Measurements from ENCODE around the gene AP1B1. TPM values are rescaled to one million over a fixed set of nuclear protein-coding genes. Genes with fewer than 3 reads are reported as not detected.

AP1B1 gene
- total RNA-seq, 1 donor from 2014 or later, result 60.9 TPM

- Mint-ChIP-seq H3K27ac (no peak overlapping the region), H3K36me3 (no peaks in the 10 kb centered on the region), H3K27me3 (no peaks in the 10 kb centered on the region), H3K9me3 (no peaks in the 10 kb centered on the region), H3K4me3 (no peak overlapping the region), H3K4me1 (ENCODE audit: unreplicated experiment) (peaks cover 21% of the 10 kb centered on the region)
- DNase-seq (ENCODE audit: extremely low spot score, unreplicated experiment), result peak; percentile 62
- no peak for TF ChIP-seq CTCF (conservative IDR thresholded peaks at IDR 0.05)
Observed at GRCh38 chr22:29391546-29391945, 3.2 kb upstream of the AP1B1 start.

GRCh38 chr22:29390270-29390669, 1.9 kb upstream of the AP1B1 start:
- TF ChIP-seq CTCF (conservative IDR thresholded peaks at IDR 0.05), result no peak
- Mint-ChIP-seq H3K4me3 (no peak overlapping the region), H3K36me3 (no peaks in the 10 kb centered on the region), H3K4me1 (ENCODE audit: unreplicated experiment) (peaks cover 30% of the 10 kb centered on the region), H3K9me3 (no peaks in the 10 kb centered on the region), H3K27me3 (no peaks in the 10 kb centered on the region), H3K27ac (no peak overlapping the region)
- no peak for DNase-seq (ENCODE audit: extremely low spot score, unreplicated experiment)

GRCh38 chr22:29388759-29389090, 355 bp upstream of the AP1B1 start:
- no peaks in the 10 kb centered on the region for H3K27me3 Mint-ChIP-seq
- peak overlapping the region; percentile 90 for H3K4me3 Mint-ChIP-seq
- TF ChIP-seq CTCF (conservative IDR thresholded peaks at IDR 0.05), result no peak
- H3K27ac Mint-ChIP-seq, result peak overlapping the region; percentile 78
- H3K9me3 Mint-ChIP-seq, result no peaks in the 10 kb centered on the region
- no peak for DNase-seq (ENCODE audit: extremely low spot score, unreplicated experiment)
- H3K36me3 Mint-ChIP-seq, result no peaks in the 10 kb centered on the region
- H3K4me1 Mint-ChIP-seq (ENCODE audit: unreplicated experiment), result peaks cover 23% of the 10 kb centered on the region

- peak overlapping the region; percentile 90 for H3K4me3 Mint-ChIP-seq
Observed at GRCh38 chr22:29386708-29387107, 1.7 kb downstream of the AP1B1 start.

GRCh38 chr22:29385748-29386147, 2.6 kb downstream of the AP1B1 start:
- H3K36me3 Mint-ChIP-seq, result no peaks in the 10 kb centered on the region

More at GRCh38 chr22:29386708-29387107, 1.7 kb downstream of the AP1B1 start:
- H3K36me3 Mint-ChIP-seq, result no peaks in the 10 kb centered on the region
- peaks cover 33% of the 10 kb centered on the region for H3K4me1 Mint-ChIP-seq (ENCODE audit: unreplicated experiment)
- no peaks in the 10 kb centered on the region for H3K9me3 Mint-ChIP-seq
- TF ChIP-seq CTCF (conservative IDR thresholded peaks at IDR 0.05), result no peak
- no peaks in the 10 kb centered on the region for H3K27me3 Mint-ChIP-seq
- no peak for DNase-seq (ENCODE audit: extremely low spot score, unreplicated experiment)
- H3K27ac Mint-ChIP-seq, result peak overlapping the region; percentile 46

More at GRCh38 chr22:29385748-29386147, 2.6 kb downstream of the AP1B1 start:
- no peak for DNase-seq (ENCODE audit: extremely low spot score, unreplicated experiment)
- TF ChIP-seq CTCF (conservative IDR thresholded peaks at IDR 0.05), result no peak
- Mint-ChIP-seq H3K4me3 (peak overlapping the region; percentile 65), H3K27ac (peak overlapping the region; percentile 65), H3K4me1 (ENCODE audit: unreplicated experiment) (peaks cover 33% of the 10 kb centered on the region), H3K27me3 (no peaks in the 10 kb centered on the region), H3K9me3 (no peaks in the 10 kb centered on the region)

All from type B pancreatic cell (in vitro differentiated cells).